HEK293 (cell line): ENCODE results near the gene SMYD2.

Experiments used
- BCL11A ChIP-seq: fragments of 450-650 bp; formaldehyde crosslinking; IDR thresholded peaks from 2 replicates; pipeline ENCODE4 v1.5.1; 2016; ENCODE audit warnings: low read depth, missing biosample characterization, missing genetic modification characterization
- GFI1B ChIP-seq: fragments of 450-650 bp; formaldehyde crosslinking; IDR thresholded peaks from 2 replicates; pipeline ENCODE4 v1.5.1; 2016; ENCODE audit warnings: missing biosample characterization, missing genetic modification characterization
- IKZF3 ChIP-seq: fragments of 450-650 bp; IDR thresholded peaks from 2 replicates; pipeline ENCODE4 v1.5.0; 2018; ENCODE audit warnings: missing biosample characterization, mild to moderate bottlenecking, missing genetic modification characterization, moderate library complexity
- KLF10 ChIP-seq: fragments of 450-650 bp; IDR thresholded peaks from 2 replicates; pipeline ENCODE4 v1.5.1; 2018; ENCODE audit warnings: missing biosample characterization, mild to moderate bottlenecking, missing genetic modification characterization
- KLF17 ChIP-seq: fragments of 450-650 bp; formaldehyde crosslinking; IDR thresholded peaks from 2 replicates; pipeline ENCODE4 v1.5.1; 2016; ENCODE audit warnings: missing biosample characterization, missing genetic modification characterization
- KLF7 ChIP-seq: fragments of 450-650 bp; formaldehyde crosslinking; IDR thresholded peaks from 2 replicates; pipeline ENCODE4 v1.5.1; 2016; ENCODE audit warnings: missing biosample characterization, missing genetic modification characterization, borderline replicate concordance
- MEIS1 ChIP-seq: sonication (generic); formaldehyde crosslinking; IDR thresholded peaks from 2 replicates; pipeline ENCODE4 v1.8.1; 2022; ENCODE audit warnings: missing genetic modification reagents, mild to moderate bottlenecking, borderline replicate concordance
- PRDM1 ChIP-seq: fragments of 450-650 bp; formaldehyde crosslinking; IDR thresholded peaks from 2 replicates; pipeline ENCODE4; 2016; ENCODE audit warnings: missing biosample characterization, missing genetic modification characterization
- PRDM6 ChIP-seq: fragments of 450-650 bp; formaldehyde crosslinking; IDR thresholded peaks from 2 replicates; pipeline ENCODE4 v1.5.1; 2017; ENCODE audit warnings: missing biosample characterization, missing genetic modification characterization
- SCRT2 ChIP-seq: fragments of 450-650 bp; formaldehyde crosslinking; IDR thresholded peaks from 2 replicates; pipeline ENCODE4 v1.5.1; 2016; ENCODE audit warnings: missing biosample characterization, missing genetic modification characterization
- SETDB1 ChIP-seq: IDR thresholded peaks from one replicate; pipeline ENCODE4 v1.6.1; 2017; ENCODE audit warnings: mild to moderate bottlenecking, low read length, moderate library complexity, mixed read lengths; ENCODE audit not compliant: insufficient read length
- TCF7L2 ChIP-seq: IDR thresholded peaks from 2 replicates; pipeline ENCODE4 v1.6.1; 2011; ENCODE audit warnings: low read depth, mild to moderate bottlenecking, inconsistent platforms, low read length, moderate library complexity, borderline replicate concordance
- ZBTB17 ChIP-seq: fragments of 450-650 bp; formaldehyde crosslinking; IDR thresholded peaks from 2 replicates; pipeline ENCODE4 v1.5.1; 2016; ENCODE audit warnings: missing biosample characterization, missing genetic modification characterization
- ZFHX2 ChIP-seq: fragments of 450-650 bp; formaldehyde crosslinking; conservative IDR thresholded peaks from 2 replicates; pipeline ENCODE4 v1.5.1; 2016; ENCODE audit warnings: missing biosample characterization, missing genetic modification characterization
- ZFP41 ChIP-seq: fragments of 450-650 bp; formaldehyde crosslinking; IDR thresholded peaks from 2 replicates; pipeline ENCODE4 v1.5.1; 2016; ENCODE audit warnings: missing biosample characterization, missing genetic modification characterization, borderline replicate concordance
- ZNF341 ChIP-seq: fragments of 450-650 bp; formaldehyde crosslinking; IDR thresholded peaks from 2 replicates; pipeline ENCODE4; 2016; ENCODE audit warnings: low read depth, missing biosample characterization, missing genetic modification characterization
- ZNF391 ChIP-seq: fragments of 450-650 bp; formaldehyde crosslinking; IDR thresholded peaks from 2 replicates; pipeline ENCODE4 v1.5.1; 2016; ENCODE audit warnings: low read depth, missing biosample characterization, missing genetic modification characterization, borderline replicate concordance
- ZNF626 ChIP-seq: fragments of 450-650 bp; sonication (Bioruptor Pico); formaldehyde crosslinking; IDR thresholded peaks from 2 replicates; pipeline ENCODE4 v1.5.1; 2018; ENCODE audit warnings: missing biosample characterization, missing genetic modification characterization, inconsistent platforms
- ZNF660 ChIP-seq: fragments of 450-650 bp; IDR thresholded peaks from 2 replicates; pipeline ENCODE4 v1.5.1; 2018; ENCODE audit warnings: missing biosample characterization, mild to moderate bottlenecking, missing genetic modification characterization
- ZNF692 ChIP-seq: fragments of 450-650 bp; formaldehyde crosslinking; IDR thresholded peaks from 2 replicates; pipeline ENCODE4 v1.5.1; 2016; ENCODE audit warnings: missing biosample characterization, missing genetic modification characterization
- ZNF843 ChIP-seq: fragments of 450-650 bp; formaldehyde crosslinking; IDR thresholded peaks from 2 replicates; pipeline ENCODE4 v1.5.1; 2016; ENCODE audit warnings: missing biosample characterization, missing genetic modification characterization
- TF ChIP-seq, protein P1 (sequence below): fragments of 450-650 bp; formaldehyde crosslinking; IDR thresholded peaks from 2 replicates; pipeline ENCODE4 v1.5.1; 2017; ENCODE audit warnings: missing biosample characterization, mild to moderate bottlenecking, missing genetic modification characterization, moderate library complexity
- TF ChIP-seq, protein P2 (sequence below): fragments of 450-650 bp; formaldehyde crosslinking; optimal IDR thresholded peaks from 2 replicates; pipeline ENCODE3; 2016; ENCODE audit warnings: missing biosample characterization, mild to moderate bottlenecking, missing genetic modification characterization
- TF ChIP-seq, protein P3 (sequence below): fragments of 450-650 bp; formaldehyde crosslinking; IDR thresholded peaks from 2 replicates; pipeline ENCODE4 v1.5.1; 2017; ENCODE audit warnings: missing biosample characterization, missing genetic modification characterization
- TF ChIP-seq, protein P4 (sequence below): fragments of 450-650 bp; IDR thresholded peaks from 2 replicates; pipeline ENCODE4 v1.5.1; 2018; ENCODE audit warnings: missing biosample characterization, mild to moderate bottlenecking, missing genetic modification characterization

Gene SMYD2

GRCh38 chr1:214277704-214278635, 3.0 kb upstream of the SMYD2 start (continued):
- peak; percentile 60; the same call in 1 of the 2 replicates for TF ChIP-seq KLF17
- TF ChIP-seq ZNF692, result 0 out of 2 replicates have a peak, but pooled peaks have one; percentile 17
- no peak for TF ChIP-seq ZFP41 (tag by site-specific recombination)
- peak; percentile 88; the same call in 1 of the 2 replicates for TF ChIP-seq BCL11A
- peak; percentile 94 for TF ChIP-seq ZBTB17 (tag by site-specific recombination)
- TF ChIP-seq PRDM6 (tag by site-specific recombination), result peak; percentile 97
- TF ChIP-seq KLF10 (tag by site-specific recombination), result peak; percentile 49; the same call in 1 of the 2 replicates
- TF ChIP-seq PRDM1, result no peak
- peak; percentile 37; the same call in 1 of the 2 replicates for TF ChIP-seq KLF7
- no peak for TF ChIP-seq ZNF626
- TF ChIP-seq ZNF341, result peak; percentile 57
- peak; percentile 74 for TF ChIP-seq IKZF3 (tag by site-specific recombination)
- TF ChIP-seq SCRT2 (tag by site-specific recombination), result no peak
- TF ChIP-seq ZFHX2 (tag by site-specific recombination), result peak; percentile 70
- no peak for TF ChIP-seq MEIS1 (CRISPR knock-in tag)
- no peak for TF ChIP-seq TCF7L2
- TF ChIP-seq SETDB1, result peak; percentile 61
- no peak for TF ChIP-seq ZNF660
- TF ChIP-seq, protein P1, sequence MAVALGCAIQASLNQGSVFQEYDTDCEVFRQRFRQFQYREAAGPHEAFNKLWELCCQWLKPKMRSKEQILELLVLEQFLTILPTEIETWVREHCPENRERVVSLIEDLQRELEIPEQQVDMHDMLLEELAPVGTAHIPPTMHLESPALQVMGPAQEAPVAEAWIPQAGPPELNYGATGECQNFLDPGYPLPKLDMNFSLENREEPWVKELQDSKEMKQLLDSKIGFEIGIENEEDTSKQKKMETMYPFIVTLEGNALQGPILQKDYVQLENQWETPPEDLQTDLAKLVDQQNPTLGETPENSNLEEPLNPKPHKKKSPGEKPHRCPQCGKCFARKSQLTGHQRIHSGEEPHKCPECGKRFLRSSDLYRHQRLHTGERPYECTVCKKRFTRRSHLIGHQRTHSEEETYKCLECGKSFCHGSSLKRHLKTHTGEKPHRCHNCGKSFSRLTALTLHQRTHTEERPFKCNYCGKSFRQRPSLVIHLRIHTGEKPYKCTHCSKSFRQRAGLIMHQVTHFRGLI (tag by site-specific recombination), result peak; percentile 45; the same call in 1 of the 2 replicates
- TF ChIP-seq, protein P2, sequence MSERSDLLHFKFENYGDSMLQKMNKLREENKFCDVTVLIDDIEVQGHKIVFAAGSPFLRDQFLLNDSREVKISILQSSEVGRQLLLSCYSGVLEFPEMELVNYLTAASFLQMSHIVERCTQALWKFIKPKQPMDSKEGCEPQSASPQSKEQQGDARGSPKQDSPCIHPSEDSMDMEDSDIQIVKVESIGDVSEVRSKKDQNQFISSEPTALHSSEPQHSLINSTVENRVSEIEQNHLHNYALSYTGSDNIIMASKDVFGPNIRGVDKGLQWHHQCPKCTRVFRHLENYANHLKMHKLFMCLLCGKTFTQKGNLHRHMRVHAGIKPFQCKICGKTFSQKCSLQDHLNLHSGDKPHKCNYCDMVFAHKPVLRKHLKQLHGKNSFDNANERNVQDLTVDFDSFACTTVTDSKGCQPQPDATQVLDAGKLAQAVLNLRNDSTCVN (tag by site-specific recombination), result no peak
- no peak for TF ChIP-seq ZNF391 (tag by site-specific recombination)
- peak; percentile 85 for TF ChIP-seq GFI1B
- TF ChIP-seq, protein P3, sequence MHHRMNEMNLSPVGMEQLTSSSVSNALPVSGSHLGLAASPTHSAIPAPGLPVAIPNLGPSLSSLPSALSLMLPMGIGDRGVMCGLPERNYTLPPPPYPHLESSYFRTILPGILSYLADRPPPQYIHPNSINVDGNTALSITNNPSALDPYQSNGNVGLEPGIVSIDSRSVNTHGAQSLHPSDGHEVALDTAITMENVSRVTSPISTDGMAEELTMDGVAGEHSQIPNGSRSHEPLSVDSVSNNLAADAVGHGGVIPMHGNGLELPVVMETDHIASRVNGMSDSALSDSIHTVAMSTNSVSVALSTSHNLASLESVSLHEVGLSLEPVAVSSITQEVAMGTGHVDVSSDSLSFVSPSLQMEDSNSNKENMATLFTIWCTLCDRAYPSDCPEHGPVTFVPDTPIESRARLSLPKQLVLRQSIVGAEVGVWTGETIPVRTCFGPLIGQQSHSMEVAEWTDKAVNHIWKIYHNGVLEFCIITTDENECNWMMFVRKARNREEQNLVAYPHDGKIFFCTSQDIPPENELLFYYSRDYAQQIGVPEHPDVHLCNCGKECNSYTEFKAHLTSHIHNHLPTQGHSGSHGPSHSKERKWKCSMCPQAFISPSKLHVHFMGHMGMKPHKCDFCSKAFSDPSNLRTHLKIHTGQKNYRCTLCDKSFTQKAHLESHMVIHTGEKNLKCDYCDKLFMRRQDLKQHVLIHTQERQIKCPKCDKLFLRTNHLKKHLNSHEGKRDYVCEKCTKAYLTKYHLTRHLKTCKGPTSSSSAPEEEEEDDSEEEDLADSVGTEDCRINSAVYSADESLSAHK (tag by site-specific recombination), result peak; percentile 93
- peak; percentile 80 for TF ChIP-seq ZNF843 (tag by site-specific recombination)
- TF ChIP-seq, protein P4, sequence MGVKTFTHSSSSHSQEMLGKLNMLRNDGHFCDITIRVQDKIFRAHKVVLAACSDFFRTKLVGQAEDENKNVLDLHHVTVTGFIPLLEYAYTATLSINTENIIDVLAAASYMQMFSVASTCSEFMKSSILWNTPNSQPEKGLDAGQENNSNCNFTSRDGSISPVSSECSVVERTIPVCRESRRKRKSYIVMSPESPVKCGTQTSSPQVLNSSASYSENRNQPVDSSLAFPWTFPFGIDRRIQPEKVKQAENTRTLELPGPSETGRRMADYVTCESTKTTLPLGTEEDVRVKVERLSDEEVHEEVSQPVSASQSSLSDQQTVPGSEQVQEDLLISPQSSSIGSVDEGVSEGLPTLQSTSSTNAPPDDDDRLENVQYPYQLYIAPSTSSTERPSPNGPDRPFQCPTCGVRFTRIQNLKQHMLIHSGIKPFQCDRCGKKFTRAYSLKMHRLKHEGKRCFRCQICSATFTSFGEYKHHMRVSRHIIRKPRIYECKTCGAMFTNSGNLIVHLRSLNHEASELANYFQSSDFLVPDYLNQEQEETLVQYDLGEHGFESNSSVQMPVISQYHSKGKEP (tag by site-specific recombination), result peak; percentile 51; the same call in 1 of the 2 replicates
